Brain pericyte (primary cell): Measurements from ENCODE around the gene NLGN2.

Source experiments
- DNase-seq: peaks from one replicate; pipeline ENCODE4 v3.0.0-alpha.2; 2012; ENCODE audit warnings: low read depth, low spot score

The NLGN2 gene

DNA sequence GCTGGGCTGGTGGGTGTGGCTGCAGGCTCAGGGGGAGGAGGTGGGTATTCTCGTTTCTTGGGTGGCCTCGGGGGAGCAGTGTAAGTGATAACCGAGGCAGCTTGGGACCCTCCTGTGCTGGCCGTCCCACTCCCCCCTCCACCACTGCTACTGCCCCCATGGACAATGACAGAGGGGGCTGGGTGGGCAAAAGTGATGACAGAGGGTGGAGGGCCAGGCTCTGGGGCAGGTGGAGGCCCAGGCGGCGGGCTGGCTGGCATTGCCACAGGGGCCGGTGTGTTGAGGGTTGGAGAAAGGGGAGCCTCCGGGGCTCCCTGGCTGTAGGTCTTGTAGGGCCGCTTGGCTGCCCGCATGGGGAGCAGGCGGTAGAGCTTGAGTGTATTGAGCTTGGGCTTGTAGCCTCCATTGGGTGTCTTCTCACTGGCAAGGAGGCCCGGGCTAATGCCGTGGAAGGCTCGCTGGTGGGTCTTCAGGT is 55.8 kb downstream of the NLGN2 start:
- no peak for DNase-seq

- no peak for DNase-seq
These were observed 56.4 kb downstream of the NLGN2 start for GRCh38 chr17:7464081-7464480.

GRCh38 chr17:7465597-7466275 is 58.1 kb downstream of the NLGN2 start:
- no peak for DNase-seq

- DNase-seq: no peak
These were observed 58.6 kb downstream of the NLGN2 start for GRCh38 chr17:7466318-7466638.

- no peak for DNase-seq
These were observed 59.1 kb downstream of the NLGN2 start for GRCh38 chr17:7466639-7467341.

DNA sequence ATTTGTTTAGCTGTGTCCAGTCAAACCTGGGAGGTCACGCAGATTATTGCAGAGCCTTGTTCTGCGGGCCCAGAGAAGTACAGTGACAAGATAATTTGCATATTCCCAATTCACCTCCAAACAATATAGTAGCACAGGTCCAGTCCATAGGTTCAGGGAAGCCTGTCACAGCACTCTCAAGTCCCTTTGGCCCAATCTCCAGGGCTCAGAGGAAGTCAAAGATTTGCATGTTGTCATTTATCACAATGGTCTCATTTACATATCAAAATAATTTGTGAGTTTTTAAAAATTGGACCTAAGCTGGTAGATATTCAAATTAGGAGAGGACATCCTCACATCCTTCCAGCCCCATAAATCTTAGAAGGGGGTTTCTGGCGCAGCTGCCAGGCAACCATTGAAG is 59.9 kb downstream of the NLGN2 start:
- no peak for DNase-seq

GRCh38 chr17:7468290-7468689 is 60.6 kb downstream of the NLGN2 start:
- DNase-seq: no peak

DNA sequence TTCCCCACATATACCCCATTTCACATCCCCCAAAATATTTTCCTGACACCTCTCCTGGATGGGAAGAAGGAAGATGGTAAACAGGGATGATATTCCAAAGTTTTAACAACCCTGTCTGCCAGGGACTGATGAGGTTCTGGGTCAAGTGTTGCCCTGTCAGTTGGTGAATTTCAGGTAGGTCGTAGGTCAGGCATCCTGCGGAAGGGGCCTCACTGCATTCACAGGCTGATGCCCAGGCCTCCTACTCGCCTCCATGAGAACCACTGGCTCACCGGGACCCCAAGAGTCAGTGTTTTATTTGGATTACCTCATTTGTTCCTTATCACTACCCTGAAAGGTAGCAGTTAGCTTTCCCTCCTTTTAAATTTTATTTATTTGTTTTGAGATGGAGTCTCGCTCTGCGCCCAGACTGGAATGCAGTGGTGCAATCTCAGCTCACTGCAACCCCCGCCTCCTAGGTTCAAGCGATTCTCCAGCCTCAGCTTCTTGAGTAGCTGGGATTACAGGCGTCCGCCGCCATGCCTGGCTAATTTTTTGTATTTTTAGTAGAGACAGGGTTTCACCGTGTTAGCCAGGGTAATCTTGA is 61.3 kb downstream of the NLGN2 start:
- DNase-seq: no peak
